HG02678 (cell line): ENCODE results near the gene CTU2.

Source experiments
- ATAC-seq: cut with Tn5 transposase; IDR thresholded peaks from one replicate; pipeline ENCODE4 v1.9.1; 2021; ENCODE audit warnings: mild to moderate bottlenecking, moderate library complexity; ENCODE audit not compliant: unreplicated experiment

The CTU2 gene

GRCh38 chr16:88713054-88713453 lies 6.8 kb downstream of the CTU2 start:
- ATAC-seq, result no peak

GRCh38 chr16:88713568-88714419 lies 7.5 kb downstream of the CTU2 start:
- no peak for ATAC-seq

GRCh38 chr16:88714420-88715302 lies 8.4 kb downstream of the CTU2 start:
- ATAC-seq, result no peak

GRCh38 chr16:88715312-88716190 lies 9.2 kb downstream of the CTU2 start:
- no peak for ATAC-seq

- ATAC-seq, result no peak
These were observed 9.9 kb downstream of the CTU2 start for GRCh38 chr16:88716201-88716600.

GRCh38 chr16:88716601-88717001 lies 10.3 kb downstream of the CTU2 start:
- no peak for ATAC-seq

- no peak for ATAC-seq
These were observed 11.9 kb downstream of the CTU2 start for GRCh38 chr16:88718178-88718577.

GRCh38 chr16:88719267-88719932 lies 13.1 kb downstream of the CTU2 start:
- ATAC-seq, result no peak

GRCh38 chr16:88719933-88720296 lies 13.6 kb downstream of the CTU2 start:
- no peak for ATAC-seq

GRCh38 chr16:88720396-88720970 lies 14.2 kb downstream of the CTU2 start:
- no peak for ATAC-seq

GRCh38 chr16:88721236-88721635 lies 14.9 kb downstream of the CTU2 start:
- ATAC-seq, result no peak

- ATAC-seq, result no peak
These were observed 15.8 kb downstream of the CTU2 start for GRCh38 chr16:88721815-88722755.

- no peak for ATAC-seq
These were observed 16.6 kb downstream of the CTU2 start for GRCh38 chr16:88722784-88723506.

- ATAC-seq, result no peak
These were observed 17.2 kb downstream of the CTU2 start for GRCh38 chr16:88723507-88723887.

GRCh38 chr16:88723911-88724310 lies 17.6 kb downstream of the CTU2 start:
- ATAC-seq, result no peak

GRCh38 chr16:88724855-88725555 lies 18.7 kb downstream of the CTU2 start:
- ATAC-seq, result no peak

- no peak for ATAC-seq
These were observed 19.5 kb downstream of the CTU2 start for GRCh38 chr16:88725609-88726407.
